Stimulated activated naive CD8-positive, alpha-beta T cell treated with anti-CD3 and anti-CD28 coated beads, Interleukin-15, Interleukin-2, amounts not matched to agents 100 U/mL and 50 U/mL, for 24 hours (primary cell): Measurements from ENCODE around the gene TRMT6.

Source experiments
- ATAC-seq: fragments of 150-1000 bp; cut with Tn5 transposase; one replicate; pipeline ENCODE4 v1.10.0; 2021
- DNase-seq: peaks from one replicate; pipeline ENCODE4 v3.0.0; 2021

Gene TRMT6

GRCh38 chr20:5895626-5896025, 54.7 kb downstream of the TRMT6 start:
- DNase-seq: no peak

GRCh38 chr20:5893621-5894020, 56.7 kb downstream of the TRMT6 start:
- ATAC-seq: no peak

More at GRCh38 chr20:5895626-5896025, 54.7 kb downstream of the TRMT6 start:
- no peak for ATAC-seq

GRCh38 chr20:5893052-5893451, 57.3 kb downstream of the TRMT6 start:
- DNase-seq: no peak
- ATAC-seq: no peak

More at GRCh38 chr20:5893621-5894020, 56.7 kb downstream of the TRMT6 start:
- DNase-seq: no peak

- DNase-seq (no peak), ATAC-seq (no peak)
These were observed 59.4 kb downstream of the TRMT6 start for GRCh38 chr20:5890773-5891441.

GRCh38 chr20:5888041-5888440, 62.3 kb downstream of the TRMT6 start:
- DNase-seq: no peak
- ATAC-seq: no peak

GRCh38 chr20:5887386-5887785, 62.9 kb downstream of the TRMT6 start:
- ATAC-seq (no peak), DNase-seq (no peak)
